Hematopoietic multipotent progenitor cell treated with erythropoietin and hydrocortisone succinate and interleukin-3 and kit ligand, for 4 days (in vitro differentiated cells): ENCODE results near the gene SPSB4.
"Not testable (repeated sequence)": the region's sequence is repeated elsewhere in the genome, so short reads cannot be mapped to it uniquely, and the experiment has no call there.

ENCODE experiments used
- DNase-seq: peaks from one replicate; pipeline ENCODE4 v3.0.0-alpha.2; 2015

Gene SPSB4

DNA sequence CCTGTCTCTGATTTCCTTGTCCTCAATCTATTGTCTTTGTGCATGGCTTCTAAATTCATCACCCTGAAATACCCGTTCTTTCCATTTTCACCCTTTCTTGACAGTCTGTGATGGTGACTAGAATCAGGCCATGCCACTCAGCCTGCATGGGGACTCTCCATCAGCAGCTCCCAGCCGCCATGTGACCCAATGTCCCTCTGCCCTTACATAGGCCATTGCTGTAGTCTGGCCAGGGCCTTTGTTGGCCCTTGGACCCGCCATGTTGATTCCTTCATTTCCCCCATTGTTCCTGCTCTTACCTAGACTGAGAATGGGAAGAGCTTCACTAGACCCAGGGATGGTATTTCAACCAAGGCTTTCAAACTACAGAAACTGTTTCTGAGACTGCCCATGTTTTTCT, 45.8 kb downstream of the SPSB4 start:
- DNase-seq: no peak

GRCh38 chr3:141100112-141100511, 49.0 kb downstream of the SPSB4 start:
- no peak for DNase-seq

DNA sequence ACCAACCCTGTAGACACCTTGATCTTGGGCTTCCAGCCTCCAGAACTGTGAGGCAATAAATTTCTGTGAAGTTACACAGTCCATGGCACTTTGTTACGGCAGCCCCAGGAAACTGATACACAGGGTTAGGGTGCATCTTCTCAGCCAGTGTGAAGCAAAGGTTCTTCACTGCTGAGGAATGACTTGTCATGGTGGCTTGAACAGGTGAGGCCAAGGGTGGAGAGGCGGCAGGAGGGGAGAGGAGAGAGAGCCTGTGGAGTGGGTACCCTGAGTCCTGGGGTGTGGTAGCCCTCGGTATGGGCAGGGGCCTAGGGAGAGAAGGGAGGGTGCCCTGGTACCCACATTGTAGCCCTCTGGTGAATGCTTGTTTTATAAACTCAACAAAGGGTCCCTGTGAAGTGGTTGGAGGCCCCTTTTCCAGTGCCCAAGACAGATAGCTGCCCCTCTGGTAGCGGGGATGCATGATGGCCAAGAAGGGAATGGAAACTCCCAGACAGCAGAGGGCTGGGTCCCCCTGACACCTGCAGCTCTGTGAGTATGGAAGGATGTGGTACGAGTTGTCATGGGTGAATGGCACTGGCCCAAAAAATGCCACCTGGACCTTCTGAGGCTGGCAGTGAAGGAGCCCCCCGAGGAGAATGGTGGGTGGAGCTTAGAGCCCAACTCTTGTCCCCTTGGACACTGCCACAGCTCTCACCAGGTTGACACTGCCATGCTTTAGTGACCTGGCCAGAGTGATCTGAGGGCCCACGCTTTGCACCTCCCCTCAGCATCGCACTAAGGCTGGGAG, 49.6 kb downstream of the SPSB4 start:
- DNase-seq: no peak

GRCh38 chr3:141102372-141102771, 51.2 kb downstream of the SPSB4 start:
- no peak for DNase-seq

DNA sequence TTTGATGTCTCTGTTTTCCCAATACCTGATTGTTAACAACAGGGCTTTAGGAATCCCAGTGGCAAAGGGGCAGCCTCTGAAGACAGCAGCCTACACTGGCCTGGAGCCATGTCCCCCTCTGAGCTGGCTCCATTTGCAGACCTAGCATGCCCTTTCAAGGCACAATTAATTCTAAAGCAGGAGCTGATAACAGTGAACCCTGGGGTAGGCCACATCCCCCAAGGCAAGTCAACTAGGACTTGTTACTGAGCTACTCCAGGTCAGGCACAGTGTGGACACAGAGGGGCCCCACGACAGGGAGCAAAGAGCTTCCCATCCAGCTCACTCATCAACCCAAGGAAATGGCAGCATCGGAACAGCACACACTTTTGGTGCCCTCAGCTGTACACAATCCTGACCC, 51.9 kb downstream of the SPSB4 start:
- no peak for DNase-seq

- no peak for DNase-seq
Measured at GRCh38 chr3:141103503-141103902, 52.4 kb downstream of the SPSB4 start.

GRCh38 chr3:141104151-141104821, 53.1 kb downstream of the SPSB4 start:
- DNase-seq: no peak

- DNase-seq: peak; percentile 92
Measured at GRCh38 chr3:141105828-141106628, 54.9 kb downstream of the SPSB4 start.

- DNase-seq: no peak
Measured at GRCh38 chr3:141106842-141107241, 55.7 kb downstream of the SPSB4 start.

GRCh38 chr3:141108039-141108438, 56.9 kb downstream of the SPSB4 start:
- no peak for DNase-seq

GRCh38 chr3:141109751-141110150, 58.6 kb downstream of the SPSB4 start:
- no peak for DNase-seq

GRCh38 chr3:141110322-141110721, 59.2 kb downstream of the SPSB4 start:
- DNase-seq: no peak

DNA sequence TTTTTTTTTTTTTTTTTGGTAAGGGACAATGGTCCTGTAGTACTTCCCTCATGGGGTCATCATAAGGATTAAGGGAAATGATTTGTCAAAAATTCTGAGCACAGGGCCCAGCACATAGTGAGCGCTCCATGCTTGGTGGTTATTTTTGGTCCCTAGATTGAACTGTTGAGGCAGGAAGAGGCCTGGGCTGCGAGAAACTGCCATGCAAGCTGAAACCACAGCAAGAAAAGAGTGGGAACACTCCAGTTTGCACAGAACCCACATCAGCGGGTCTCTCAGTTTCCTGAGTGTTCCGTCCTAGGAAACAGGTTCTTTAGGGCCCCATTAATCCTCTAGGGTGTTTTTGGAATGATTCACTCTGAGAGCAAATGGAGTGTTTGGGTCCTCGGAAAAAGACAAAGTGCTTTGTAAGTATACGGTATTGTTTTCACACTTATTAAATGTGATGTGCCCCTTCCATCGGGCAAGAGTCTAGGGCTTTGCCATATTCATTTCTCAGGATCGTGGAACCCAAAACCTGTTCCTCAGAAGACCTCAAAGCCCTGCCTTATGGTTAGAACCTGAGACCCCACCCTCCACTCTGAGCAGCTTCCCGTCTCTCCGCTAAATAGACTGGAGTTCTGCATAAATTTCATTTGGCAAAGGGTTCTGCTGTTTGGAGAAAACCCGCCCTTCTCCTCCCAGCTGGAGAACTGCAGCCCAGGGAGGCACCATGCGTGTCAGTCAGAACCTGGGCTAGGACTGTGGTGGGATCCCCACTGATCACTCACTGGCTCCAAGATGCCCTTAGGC, 60.4 kb downstream of the SPSB4 start:
- DNase-seq: no peak

- DNase-seq: no peak
Measured at GRCh38 chr3:141112686-141113297, 61.6 kb downstream of the SPSB4 start.

DNA sequence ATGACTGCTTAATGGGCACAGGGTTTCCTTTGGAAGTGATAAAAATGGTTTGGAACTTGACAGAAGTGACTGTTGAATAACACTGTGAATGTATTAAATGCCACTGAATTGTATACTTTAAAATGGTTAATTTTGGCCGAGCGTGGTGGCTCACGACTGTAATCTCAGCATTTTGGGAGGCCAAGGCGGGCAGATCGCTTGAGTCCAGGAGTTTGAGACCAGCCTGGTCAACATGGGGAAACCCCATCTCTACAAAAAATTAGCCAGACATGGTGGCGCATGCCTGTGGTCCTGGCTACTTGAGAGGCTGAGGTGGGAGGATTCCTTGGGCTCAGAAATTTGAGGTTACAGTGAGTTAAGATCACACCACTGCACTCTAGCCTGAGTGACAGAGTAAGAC, 62.5 kb downstream of the SPSB4 start:
- DNase-seq: not testable (repeated sequence)

DNA sequence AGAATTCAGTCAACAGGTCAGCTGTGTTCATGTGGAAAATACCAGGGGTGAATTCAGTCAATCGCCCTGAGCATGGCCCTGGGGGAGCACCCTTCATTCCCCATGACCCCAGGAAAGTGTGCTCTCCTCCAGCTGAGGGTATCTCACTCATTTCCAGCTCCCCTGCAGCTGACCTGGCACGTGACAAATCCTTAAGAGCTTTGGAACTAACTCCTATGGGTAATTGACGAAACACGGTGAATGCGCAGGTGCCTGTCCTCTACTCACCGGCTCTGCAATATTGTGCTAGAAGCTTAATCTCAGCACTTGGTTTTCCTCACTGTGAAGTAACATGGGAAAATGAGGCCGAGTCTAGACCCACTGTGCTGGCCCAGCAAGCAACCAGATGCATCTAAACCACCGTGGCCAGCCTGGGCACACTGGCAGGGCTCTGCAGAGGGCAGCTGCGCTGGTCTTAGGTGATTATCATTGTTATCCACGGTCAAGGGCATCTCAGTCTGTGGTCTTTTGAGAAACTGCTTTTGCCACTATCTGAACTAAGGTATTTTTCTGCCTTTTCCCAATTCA, 63.1 kb downstream of the SPSB4 start:
- DNase-seq: no peak

GRCh38 chr3:141114816-141115460, 63.8 kb downstream of the SPSB4 start:
- DNase-seq: peak; percentile 20

GRCh38 chr3:141115789-141116541, 64.8 kb downstream of the SPSB4 start:
- DNase-seq: no peak

DNA sequence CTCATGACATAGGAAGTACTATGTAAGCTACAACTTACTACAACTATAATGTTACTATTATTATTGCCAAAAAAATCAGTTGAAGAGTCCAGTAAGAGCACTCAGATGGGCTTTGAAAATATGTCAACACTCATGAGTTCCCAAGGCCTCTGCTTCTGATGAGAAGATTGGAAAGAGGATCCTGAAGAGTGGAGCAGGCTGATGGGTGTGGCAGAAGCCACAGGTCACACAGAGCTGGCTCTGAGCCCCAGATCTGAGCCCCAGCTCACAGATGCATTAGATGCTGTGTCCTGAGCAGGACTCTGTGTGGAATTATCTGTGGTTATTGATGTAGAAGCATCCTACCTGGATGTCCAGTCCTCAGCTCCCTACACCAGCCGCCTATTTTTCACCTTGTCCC, 65.6 kb downstream of the SPSB4 start:
- DNase-seq: no peak

GRCh38 chr3:141117982-141118381, 66.8 kb downstream of the SPSB4 start:
- not testable (repeated sequence) for DNase-seq
